GM19452 (cell line): Measurements from ENCODE around the gene DUSP22.
"Not testable (repeated sequence)": the region's sequence is repeated elsewhere in the genome, so short reads cannot be mapped to it uniquely, and the experiment has no call there.

Source experiments
- ATAC-seq: cut with Tn5 transposase; IDR thresholded peaks from one replicate; pipeline ENCODE4 v1.9.1; 2021; ENCODE audit not compliant: unreplicated experiment

DUSP22 gene

DNA sequence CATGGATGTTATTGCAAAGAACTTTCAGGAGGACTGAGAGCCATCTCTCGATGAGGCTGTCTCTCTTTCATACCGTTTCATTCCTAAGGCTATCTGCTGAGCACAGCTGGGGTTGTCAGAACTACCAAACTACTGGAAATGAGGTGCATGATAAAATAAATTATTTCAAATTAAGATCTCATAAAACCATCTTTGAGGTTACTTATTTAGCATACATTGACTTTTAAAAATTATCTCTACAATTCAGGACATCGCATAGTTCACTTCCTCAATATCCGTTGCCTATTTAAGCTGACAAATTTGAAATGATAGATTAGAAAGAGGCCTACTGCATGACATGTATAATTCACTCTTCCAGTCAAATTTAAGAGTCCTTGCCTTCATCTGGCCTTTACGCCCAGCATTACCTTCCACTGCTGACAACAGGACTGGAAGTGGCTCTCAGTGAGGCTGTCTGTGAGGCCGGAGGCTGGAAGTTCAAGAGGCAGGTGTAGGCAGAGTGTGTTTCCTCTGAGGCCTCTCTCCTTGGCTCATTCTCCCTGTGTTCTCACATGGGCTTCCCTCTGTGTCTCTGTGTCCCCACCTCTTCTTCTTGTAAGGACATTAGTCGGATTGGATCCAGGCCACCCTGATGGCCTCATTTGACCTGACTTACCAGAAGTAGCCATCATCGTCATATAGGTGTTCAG lies 12.8 kb upstream of the DUSP22 start:
- no peak for ATAC-seq

DNA sequence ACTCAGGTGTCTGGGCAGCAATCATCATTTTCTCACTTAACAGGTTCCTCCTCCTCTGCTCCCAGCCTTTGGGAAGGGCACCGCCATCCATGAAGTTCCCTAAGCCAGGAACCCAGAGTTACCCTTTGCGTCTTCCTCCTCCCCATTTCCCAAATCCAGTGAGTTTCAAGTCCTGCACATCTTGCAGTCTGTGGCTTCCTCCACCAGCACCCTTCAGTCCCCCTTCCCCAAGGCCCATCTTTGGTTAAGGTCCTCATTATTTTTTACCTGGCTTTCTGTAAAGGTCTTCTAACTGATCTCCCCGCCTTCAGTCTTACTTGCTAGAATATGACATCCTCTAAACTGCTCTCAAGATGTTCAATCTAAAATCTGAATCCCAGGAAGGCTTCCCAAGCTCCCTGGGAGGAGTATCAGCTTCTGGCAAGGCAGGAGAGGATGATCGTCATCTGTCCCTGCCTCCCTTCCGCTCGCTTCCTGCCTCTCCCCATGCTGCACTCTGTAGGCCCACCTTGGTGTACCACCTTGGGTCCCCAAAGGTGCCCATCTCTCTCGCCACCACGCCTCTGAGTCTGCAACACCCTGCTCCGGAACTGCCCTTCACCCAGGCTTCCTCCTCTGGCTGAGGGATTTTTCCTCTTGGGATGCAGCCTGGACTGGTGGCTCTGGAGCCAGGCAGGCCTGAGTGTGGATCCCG lies 11.4 kb upstream of the DUSP22 start:
- no peak for ATAC-seq

DNA sequence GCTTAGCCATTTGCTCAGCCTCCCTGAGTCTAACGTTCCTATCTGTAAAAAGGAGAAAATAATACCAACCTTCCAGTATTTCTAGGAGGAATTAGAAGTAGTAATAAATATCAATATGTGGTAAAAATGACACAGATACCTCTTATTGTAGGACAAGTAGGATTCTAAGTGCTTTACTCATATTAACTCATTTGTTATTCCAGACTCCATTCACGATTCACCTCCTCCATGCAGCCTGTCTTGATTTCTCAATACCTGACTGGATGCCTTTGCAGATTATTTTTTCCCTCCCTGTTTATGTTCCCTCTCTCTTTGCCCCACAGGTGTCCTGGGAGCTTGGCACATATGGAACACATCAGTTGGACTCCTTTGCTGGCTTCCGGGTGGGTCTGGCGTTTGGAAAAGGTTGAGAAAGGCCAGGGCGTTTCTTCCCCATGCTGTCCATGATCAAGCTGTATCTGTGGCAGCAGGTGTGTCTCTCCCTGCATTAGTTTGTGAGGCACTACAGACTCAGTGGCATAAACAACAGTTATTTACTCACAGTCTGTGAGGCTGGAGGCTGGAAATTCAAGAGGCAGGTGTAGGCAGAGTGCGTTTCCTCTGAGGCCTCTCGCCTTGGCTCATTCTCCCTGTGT lies 10.7 kb upstream of the DUSP22 start:
- ATAC-seq: no peak

DNA sequence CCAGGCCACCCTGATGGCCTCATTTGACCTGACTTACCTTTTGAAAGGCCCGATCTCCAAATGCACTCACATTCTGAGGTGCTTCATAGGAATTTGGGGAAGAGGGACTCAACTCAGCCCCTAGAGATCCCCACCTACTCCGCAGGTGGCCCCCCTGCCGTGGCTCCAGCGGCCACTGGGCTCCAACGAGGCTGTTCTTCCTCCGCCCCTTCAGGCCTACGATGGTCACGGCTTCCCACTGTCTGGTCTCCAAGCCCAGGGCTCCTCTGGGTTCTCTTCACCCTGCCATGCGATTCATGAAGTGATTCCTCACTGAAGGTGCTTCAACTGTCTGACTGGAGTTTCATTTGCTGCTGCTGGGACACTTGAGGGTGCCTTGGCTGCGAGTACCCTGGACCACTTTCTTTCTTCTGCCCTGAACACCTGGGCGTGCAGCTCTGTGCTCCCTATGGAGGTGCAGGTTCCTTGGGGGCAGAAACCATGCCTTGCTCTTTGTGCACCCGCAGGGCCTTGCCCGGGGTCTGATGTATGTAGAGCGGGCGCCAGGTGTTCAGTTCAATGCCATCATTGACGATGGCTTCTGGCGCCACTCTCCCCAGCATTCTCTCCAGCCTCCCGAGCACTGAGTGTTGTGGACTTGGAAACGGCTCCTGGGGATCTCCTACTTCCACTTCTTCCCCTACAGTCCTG lies 10.0 kb upstream of the DUSP22 start:
- ATAC-seq: no peak

DNA sequence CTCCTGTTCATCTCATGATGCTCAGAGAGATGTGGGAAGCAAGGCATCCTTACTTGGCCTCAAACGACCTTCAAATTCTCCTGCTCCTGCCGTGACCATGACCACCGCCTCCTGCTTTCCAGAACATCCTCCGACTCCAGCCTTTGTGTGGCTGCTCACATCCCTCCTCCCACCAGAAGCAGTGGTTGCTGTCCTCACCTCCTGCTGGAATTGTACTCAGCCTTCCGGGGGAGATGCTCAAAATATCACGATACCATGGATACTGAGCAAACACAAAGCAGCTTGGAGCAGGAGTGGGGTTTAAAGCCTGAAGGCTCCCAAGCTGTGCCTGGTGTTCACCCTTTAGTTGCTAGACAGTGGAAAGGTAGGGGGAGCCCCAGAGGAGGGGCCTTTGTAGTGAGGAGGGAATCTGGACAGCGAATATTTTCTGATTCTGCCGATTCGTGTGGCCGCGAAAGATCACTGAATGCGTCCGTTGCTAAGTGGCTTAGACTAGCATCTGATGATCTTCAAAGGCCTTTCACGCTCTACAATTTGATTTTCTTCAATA lies 9.3 kb upstream of the DUSP22 start:
- ATAC-seq: no peak

DNA sequence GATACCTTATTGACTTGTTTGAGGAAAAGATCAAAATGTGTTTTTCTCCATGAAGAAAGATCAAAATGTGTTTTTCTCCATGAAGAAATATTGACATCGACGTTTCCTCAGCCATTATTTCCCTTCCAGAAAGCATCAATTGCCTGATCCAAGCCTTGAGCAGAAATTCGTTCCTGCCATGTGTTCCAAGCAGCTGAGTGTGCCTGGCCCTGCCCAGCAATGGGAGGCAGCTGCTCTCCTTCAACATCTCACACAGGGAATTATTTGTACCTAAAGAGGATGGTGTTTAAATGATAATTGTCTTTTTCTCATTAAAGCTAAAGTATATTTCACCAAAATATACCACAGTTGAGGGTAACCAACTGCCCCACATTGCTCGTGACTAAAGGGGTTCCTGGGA lies 7.8 kb upstream of the DUSP22 start:
- ATAC-seq: no peak

DNA sequence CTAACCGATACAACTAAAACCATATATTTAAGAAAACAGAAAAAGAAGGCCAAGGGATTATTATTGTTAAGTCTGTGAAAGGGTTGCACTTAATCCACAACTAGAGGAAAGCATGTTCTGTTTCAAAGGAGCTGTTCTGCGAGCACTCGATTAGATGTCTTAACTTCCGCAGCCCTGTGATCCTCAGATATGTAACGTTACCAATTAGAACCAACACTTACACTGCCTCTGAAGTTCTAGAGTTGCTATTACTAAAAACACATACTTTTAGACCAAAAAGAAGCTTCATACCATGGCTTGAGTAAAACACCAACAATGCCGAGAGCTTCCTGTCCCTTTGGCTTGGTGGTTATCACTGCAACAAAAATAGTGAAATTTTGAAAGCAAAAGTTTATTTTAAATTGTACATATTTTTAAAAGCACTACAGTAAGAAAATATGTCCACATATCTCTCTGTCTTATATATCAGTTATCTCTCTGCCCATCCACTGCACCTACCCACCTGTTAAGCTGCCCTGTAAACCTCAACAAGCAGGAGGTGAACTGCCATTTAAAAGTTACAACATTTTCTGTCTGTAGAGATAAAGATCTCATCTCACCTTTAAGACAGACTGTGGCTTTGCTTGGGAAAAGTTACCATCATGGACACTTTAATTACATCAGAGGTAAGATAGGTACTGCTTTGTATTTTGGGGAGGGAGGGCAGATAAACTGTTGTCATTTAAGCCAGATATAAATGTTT lies 7.1 kb upstream of the DUSP22 start:
- ATAC-seq: no peak

DNA sequence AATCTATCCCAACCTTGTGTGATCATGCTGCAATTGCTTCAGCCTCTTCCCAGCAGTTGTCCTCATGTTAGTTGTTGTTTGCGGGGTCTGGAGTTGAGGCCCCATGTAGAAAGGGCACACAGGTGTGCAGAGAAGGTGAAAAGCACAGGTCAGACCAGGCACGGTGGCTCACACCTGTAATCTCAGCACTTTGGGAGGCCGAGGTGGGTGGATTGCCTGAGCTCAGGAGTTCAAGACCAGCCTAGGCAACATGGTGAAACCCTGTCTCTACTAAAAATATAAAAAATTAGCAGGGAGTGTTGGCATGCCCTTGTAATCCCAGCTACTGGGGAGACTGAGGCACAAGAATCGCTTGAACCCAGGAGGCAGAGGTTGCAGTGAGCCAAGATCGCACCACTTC lies 6.4 kb upstream of the DUSP22 start:
- not testable (repeated sequence) for ATAC-seq

DNA sequence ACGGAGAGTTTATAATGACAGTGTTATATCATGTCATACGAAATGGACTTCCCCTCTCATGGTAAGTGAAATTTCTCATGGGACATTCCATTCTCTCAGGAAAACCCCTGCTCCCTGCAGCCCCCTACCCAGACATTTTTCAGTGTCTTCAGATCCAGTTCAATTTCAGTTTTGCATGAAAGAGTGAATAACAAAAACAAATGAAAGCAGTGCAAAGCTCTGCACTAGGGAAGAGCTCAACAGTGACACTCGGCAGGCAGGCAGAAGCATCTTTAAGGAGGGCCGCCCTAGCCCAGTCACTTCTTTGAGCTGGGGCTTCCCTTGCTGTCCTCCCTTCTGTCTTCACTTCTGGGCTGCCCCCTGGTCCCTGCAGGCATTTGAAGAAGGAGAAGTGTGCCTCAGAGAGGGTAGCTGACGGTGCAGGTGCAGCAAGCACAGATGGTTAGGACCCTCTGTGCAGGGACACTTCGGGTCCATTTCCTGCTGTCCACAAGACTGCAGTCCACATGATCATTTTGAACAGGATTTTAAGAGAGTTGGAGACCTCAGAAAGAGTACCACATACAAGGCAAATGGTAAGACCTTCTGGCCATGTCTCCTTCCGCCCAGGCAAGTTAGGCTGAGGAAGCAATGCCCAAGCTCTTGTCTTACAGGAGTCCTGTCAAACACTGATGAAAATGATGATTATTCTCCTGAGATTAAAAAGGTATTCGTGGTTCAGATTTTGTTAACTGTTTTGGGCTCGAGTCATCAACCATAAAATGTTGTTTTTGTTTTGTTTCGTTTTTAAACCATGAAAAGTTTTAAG lies 5.4 kb upstream of the DUSP22 start:
- ATAC-seq: no peak

DNA sequence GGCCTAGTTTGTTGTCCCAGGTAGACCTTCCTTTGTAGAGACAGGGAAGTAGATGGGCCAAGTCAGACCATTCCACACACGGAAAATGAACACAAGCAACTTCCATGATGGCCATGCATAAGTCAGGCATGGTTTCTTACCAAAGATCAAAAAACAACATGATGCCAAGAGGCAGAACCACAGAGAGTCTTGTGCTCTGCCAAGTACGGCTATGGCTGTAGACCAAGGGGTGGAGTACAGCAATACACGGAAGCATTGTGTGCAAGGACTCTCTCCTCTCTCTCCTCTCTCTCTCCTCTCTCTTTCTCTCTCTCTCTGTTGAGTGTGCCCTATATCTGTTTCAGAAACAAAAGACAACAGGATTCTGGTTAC lies 4.8 kb upstream of the DUSP22 start:
- no peak for ATAC-seq

DNA sequence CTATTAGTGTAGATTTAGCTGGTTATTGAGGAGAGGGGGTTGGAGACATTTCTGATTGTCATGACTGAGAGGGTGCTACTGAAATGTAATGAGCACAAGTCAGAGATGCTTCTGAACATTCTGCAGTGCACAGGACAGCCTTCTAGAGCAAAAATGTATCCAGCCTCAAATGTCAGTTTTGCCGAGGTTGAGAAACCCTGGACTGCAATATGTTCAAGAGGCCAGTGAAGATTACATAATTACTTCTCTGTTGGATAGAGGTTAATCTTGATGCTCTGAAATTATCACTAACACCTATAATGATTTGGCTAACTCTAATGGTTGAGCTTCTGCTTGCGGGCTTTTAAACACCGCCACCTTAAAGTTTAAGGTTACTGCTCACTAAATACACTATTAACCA lies 3.4 kb upstream of the DUSP22 start:
- ATAC-seq: no peak

DNA sequence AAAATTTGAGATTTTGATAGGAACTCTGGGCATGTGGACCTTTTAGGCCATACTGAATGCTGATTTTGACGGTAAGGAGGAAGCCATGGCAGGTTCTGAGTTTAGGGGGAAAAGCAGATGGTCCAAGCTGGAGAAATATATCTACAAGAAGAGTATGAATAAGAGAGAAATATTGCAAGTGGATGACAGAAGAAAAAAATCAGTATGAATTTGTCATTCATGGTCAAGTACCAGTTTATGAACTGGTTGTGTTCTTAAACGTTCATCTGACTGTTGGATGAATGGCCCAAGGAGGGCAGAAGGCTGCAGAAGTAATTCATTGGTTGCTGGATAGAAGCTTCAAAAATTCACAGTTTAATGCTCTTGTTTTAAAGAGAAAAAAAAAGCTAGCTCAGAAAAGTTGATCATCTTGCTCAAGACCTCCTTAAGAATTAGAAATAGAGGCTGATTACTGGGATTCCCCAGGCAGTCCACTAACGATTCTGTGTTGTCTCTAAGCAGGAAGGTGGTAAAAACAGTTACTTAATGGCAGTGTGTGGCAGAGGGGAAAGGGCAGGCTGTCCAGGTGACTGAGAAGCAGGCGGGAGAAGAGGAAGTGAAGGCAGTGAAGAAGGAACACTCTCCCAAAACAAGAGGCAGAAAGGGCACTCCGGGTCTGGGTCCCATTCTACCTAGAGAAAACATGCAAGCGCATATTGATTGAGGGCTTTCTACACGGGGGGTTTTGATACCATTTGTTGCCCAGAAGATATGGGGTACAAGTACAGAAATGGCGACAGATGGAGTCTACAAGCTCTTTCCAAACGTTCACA lies 2.0 kb upstream of the DUSP22 start:
- ATAC-seq: no peak

DNA sequence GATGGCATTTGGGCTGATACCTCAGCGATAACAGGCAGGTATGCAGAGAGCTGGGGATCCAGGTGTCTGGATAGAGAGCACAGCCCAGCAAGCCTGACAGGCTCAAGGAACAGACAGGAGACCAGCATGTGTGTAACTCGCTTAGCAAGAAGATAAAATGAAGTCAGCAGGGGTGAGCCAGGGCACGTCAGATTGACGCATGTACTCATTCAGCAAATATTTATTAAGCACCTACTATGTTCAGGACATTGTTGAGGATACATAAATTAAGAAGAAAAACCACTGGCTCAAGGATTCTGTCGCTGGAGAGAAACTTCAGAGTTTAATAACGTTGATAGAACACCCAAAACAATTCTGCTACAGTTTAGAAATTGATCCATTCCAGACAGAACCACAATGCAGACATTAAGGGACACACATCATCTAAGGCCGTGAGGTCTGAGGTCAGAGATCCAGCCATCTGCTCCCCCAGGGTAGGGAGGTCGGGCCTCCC lies 1.0 kb upstream of the DUSP22 start:
- ATAC-seq: no peak

DNA sequence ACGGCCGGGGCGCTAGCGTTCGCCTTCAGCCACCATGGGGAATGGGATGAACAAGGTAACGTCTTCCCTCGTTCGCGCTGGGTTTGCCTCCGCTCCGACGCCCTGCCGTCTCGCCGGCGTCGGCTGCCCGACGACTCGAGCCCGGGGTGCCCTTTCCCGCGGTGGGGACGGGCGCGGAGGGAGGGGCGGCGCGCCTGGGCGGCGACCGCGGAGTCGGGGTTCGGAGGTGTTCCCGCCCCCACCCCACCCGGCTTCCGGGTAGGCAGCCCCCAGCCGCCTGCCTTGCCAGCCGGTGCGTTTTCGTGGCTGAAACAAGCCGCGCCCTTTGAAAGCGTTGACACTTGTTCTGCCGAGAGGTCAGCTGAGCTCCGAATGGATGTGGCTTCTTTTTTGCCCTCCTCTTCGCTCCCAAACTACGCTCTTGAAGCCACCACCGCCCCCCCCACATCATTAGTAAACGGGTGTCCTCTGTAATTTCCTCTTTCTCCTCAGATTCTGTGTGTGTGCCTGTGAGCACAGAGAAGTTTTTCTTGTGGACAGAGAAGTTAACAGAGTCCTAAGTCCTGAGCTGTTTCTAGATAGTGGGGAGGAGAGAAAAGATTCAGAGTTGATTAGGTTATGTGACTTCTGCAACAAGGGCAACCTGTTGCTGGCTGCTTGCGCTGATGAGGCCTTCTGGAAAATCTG lies 362 bp downstream of the DUSP22 start:
- ATAC-seq: peak; percentile 31

DNA sequence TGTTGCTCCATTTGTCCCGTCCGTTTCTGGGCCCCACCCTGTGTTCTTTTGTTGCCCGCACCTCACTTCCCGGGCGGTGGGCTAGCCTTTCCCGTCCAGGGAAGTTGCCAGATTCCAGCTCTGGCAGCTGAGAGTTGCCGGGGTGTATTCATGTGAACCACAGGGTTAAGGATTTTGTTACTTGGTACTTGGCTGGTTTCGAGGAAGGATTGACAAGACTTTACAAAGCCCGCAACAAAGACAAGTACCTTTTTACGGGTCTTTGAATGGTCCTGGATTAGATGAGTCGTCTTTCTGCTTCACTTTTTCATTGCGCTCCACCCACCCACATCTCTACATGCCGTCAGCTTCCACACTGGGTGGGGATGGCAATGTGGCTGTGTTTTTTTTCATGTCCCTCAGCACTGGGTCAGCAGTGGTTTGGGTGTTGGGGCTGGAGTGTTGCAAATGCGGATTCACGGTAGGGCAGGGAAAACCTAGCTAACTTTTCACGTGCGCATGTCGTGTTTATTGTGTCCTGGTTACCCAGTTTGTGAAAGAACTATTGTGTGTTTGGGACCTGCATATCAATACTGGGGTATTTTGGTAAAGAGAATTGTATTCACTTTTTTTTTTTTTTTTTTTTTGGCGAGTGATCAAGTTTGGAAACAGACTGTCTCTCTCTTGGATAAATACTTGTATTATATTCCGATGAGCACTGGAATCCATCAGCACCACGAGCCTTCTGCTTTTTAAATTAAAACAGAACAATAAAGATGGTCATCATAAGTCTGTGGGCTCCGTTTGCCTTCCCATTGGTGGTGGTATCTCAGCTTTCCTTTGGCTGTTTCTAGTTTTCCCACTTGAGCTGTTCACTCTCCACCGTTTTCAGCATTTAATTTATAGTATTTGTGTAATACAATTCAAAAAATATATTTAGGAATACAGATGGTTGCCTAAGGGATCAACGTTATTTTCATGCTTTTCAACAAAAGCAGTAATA lies 1.2 kb downstream of the DUSP22 start:
- no peak for ATAC-seq

DNA sequence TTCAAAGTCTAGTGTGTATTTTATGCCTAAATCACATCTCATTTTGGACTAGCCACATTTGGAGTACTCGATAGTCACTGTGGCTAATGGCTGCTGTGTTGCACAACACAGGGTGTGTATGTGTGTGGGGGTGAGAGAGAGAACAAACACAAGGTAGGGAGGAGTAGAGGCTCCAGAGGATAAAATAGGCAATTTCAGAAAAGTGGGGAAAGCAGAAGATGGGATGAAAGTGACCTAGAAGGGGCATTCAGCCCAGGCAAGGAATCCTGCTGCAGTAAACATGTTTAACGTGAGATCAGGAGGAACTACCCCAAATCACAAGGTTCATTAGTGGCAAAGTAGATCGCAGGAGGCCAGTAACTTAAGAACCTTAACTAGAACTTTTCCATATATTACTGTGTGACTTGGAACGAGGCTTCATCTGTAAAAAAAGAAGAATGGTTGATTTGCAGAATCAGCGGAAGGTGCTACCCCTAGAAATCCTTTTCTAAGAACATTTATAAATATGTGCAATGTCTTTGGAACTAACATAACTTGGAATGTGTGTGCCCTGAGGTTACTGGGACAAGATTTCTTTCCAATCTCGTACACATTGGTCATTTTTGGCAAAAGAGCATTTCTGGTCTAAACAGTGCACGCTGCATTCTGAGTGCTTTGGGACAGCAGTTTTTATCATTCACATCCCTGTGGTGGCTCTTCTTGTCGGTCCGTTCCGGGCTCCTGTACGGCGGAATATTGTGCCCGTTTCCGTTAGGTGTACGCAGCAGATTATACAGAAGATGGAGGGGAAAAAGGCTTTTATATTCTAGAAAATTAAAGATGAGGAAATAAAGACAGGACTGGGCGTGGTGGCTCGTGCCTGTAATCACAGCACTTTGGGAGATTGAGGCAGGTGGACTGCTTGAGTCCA lies 2.6 kb downstream of the DUSP22 start:
- no peak for ATAC-seq
